Sigmoid colon (tissue), 4 donors: ENCODE results near the gene ARHGEF11.

Experiments
- CTCF ChIP-seq, 4 experiments: fragments of 450-650 bp in 3 of 4; fragments of 200-600 bp in 1 of 4; IDR thresholded peaks; one replicate each; pipeline ENCODE4 v1.5.1; 2016 to 2019; ENCODE audit warnings: antibody characterized with exemption in 4 of 4, mild to moderate bottlenecking in 3 of 4, moderate library complexity in 2 of 4
- EP300 ChIP-seq, 4 donors: sonication (generic); formaldehyde crosslinking; IDR thresholded peaks; one replicate each; pipeline ENCODE4 v1.6.1; 2017; ENCODE audit warnings: antibody characterized with exemption in 4 of 4
- POLR2A ChIP-seq, 2 donors: fragments of 450-650 bp; IDR thresholded peaks; one replicate each; pipeline ENCODE4 v1.6.1; 2016; ENCODE audit warnings: antibody characterized with exemption in 2 of 2, mild to moderate bottlenecking in 2 of 2, moderate library complexity in 2 of 2
- POLR2AphosphoS5 ChIP-seq, 4 donors: sonication (generic); formaldehyde crosslinking; IDR thresholded peaks; one replicate each; pipeline ENCODE4 v1.6.1; 2017; ENCODE audit warnings: antibody characterized with exemption in 4 of 4

GRCh38 chr1:157033357-157033876, 12.1 kb downstream of the ARHGEF11 start:
- TF ChIP-seq CTCF (IDR thresholded peaks at IDR 0.05) (no peak), POLR2AphosphoS5 (IDR thresholded peaks at IDR 0.05) (no peak), POLR2A (IDR thresholded peaks at IDR 0.05) (no peak), EP300 (IDR thresholded peaks at IDR 0.05) (no peak)
